Measurements from ENCODE around the gene PPP6R2.

PPP6R2 gene, protein sequence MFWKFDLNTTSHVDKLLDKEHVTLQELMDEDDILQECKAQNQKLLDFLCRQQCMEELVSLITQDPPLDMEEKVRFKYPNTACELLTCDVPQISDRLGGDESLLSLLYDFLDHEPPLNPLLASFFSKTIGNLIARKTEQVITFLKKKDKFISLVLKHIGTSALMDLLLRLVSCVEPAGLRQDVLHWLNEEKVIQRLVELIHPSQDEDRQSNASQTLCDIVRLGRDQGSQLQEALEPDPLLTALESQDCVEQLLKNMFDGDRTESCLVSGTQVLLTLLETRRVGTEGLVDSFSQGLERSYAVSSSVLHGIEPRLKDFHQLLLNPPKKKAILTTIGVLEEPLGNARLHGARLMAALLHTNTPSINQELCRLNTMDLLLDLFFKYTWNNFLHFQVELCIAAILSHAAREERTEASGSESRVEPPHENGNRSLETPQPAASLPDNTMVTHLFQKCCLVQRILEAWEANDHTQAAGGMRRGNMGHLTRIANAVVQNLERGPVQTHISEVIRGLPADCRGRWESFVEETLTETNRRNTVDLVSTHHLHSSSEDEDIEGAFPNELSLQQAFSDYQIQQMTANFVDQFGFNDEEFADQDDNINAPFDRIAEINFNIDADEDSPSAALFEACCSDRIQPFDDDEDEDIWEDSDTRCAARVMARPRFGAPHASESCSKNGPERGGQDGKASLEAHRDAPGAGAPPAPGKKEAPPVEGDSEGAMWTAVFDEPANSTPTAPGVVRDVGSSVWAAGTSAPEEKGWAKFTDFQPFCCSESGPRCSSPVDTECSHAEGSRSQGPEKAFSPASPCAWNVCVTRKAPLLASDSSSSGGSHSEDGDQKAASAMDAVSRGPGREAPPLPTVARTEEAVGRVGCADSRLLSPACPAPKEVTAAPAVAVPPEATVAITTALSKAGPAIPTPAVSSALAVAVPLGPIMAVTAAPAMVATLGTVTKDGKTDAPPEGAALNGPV

DNA sequence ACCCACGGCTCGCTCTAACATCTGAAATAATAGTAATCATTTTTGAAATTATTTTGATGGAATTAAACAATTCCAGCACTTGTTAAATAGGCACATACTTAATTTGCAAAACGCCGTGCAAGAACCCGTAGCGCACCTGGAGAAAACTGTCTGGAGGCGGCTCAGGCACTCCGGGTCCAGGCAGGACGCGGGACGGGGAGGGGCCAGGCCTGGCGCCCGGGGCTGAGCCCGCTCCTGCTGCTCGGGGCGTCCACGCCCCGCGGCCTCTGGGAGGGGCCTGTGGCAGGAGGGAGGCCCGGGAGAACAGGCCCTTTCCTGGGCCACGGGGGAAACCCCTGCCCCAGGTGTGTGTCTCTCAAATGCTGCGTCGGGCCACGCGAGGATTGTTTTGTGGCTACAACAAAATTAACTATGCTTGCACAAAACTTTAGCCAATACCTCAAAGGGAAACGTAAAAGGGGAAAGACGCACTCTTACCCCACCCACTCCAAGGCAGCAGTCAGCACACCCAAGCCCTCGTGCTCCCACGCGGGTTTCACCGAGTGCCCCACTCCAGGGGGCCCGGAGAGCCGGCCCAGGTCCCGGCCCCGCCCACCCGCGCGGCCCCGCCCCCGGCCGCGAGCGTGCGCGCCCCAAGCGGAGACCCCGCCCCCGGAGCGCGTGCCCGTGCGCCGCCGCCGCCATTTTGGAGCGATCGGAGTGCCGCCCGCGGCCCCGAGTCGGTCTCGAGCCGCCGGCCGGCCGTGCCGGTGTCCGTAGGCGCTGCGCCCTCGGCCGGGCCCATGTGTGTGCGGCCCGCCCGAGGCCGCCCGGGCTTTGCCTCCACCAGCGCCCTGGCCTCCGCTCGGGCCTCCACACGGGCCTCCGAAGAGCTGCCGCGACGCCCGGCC, at the start of gene PPP6R2:
Gene PPP6R2 (plus strand): TSS at position 677 of the 890 bp plus-strand sequence. CDS start 50,582 bp downstream, outside the sequence.
- peak; percentile 93 for DNase-seq

GRCh38 chr22:50293441-50294318, 49.4 kb upstream of the PPP6R2 start:
- peak; percentile 76 for DNase-seq

- DNase-seq, result no peak
Observed at GRCh38 chr22:50294319-50294656, 48.8 kb upstream of the PPP6R2 start.

DNA sequence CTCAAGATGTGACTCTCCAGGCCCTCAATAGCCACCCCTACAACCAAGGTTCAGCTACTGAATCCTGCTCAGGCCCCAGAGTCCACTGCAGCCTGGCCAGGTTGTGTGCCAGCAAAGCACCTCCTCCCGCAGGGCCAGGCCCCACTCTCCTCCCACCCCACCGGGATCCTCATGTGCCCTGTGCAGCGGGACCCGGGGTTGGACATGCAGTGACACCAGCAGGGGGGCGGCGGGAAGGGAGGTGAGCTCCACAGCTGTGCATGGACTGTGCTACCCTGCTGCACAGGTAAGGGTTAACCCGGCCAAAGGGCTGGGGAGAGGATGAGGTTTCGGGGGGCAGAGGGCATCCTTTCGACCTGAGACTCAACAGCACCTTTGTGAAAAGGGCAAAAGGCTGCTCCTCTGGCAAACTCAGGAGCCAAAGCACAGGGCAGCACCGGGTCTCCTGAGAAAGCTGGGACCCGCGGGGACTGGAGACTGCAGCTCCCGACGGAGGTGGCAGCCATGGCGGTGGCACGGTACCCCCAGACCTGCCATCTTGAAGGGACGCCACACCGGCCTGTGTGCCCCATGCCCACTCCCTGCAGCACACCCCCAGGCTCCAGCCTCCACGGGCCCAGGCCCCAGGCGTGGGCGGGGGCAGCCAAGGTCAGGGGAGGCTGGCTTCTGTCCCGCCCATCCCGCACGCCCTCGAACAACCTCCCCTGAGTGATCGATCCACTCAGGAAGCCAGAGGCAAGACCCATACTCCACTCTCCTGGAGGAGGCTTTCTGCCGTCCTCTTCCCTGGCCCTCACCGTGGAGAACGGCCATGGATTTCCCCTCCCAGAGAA, 46.3 kb upstream of the PPP6R2 start:
- no peak for DNase-seq

DNA sequence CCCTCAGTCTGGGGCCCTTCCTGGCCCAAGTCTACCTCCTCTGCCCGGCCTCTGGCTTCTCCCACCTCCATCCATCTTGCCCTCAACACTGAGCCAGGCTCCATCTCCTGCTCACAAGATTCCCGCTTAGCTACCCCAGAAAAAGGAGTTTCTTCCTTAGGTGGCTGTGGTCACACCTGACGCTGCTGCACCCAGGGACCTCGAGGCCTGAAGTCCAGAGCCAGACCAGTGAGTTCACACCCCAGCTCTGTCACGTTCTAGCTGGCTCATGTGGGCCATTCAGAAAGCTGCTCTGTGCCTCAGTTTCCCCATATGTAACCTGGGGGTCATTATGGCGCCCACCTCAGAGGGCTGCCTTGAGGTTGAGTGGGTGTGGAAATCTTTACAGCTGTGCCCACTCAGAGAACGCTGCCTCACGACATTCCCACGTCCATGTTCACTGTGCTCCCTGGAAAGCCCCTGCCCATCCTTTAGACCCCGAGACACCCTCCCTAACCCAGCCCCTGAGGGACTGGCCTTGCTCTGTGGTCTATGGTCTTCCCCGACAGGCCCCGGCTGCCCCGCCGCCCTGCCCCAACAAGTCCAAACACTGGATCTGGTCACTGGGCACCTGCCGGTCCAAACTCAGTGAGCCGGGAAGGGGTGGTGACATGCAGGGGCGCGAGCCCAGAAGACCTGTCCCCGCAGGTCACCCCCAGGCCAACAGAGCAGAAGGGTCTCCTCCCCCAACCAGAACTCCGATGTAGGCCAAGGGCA, 45.4 kb upstream of the PPP6R2 start:
- DNase-seq, result no peak

GRCh38 chr22:50298266-50298637, 44.9 kb upstream of the PPP6R2 start:
- no peak for DNase-seq

- DNase-seq, result no peak
Observed at GRCh38 chr22:50298937-50299784, 44.0 kb upstream of the PPP6R2 start.

- no peak for DNase-seq
Observed at GRCh38 chr22:50299785-50300619, 43.1 kb upstream of the PPP6R2 start.

GRCh38 chr22:50300620-50301257, 42.4 kb upstream of the PPP6R2 start:
- DNase-seq, result no peak

DNA sequence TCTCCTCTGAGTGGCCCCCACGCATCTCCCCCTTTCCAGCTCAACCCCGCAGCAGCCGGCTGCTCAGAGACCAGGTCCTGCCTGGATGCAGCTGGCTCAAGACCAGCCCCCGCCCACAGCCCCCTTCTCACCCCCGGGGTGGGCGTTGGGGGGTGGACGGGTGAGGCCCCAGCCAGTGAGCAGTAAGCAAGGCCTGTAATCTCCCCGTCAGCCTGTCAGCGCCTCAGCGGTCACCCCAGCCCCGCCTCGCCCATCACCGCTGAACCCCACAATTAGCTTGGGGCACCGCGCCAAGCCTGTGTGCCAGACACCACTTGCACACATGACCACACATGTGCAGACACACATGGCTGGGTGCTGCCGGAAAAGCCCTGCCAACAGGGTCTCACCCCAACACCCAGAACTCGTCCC, 41.5 kb upstream of the PPP6R2 start:
- peak; percentile 78 for DNase-seq

GRCh38 chr22:50302041-50302541, 41.0 kb upstream of the PPP6R2 start:
- no peak for DNase-seq

DNA sequence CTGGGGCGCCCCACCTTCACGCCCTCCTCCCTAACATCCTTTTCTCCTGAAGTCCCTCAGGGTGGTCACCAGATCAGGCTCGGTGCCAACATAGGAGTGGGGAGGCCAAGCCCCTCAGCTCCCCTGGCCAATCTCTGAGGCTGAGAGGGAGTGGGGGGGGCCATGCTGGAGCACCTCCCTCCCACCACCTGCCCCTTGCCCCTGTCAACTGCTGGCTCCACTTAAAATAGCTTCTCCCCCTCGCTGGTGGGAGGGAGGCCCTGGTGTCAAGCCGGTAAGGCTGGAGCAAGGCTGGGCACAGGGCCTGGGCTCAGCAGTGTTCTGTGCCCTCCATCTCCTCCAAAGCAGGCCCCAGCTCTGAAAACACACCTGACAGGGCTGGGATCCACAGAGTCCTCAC, 40.6 kb upstream of the PPP6R2 start:
- no peak for DNase-seq

DNA sequence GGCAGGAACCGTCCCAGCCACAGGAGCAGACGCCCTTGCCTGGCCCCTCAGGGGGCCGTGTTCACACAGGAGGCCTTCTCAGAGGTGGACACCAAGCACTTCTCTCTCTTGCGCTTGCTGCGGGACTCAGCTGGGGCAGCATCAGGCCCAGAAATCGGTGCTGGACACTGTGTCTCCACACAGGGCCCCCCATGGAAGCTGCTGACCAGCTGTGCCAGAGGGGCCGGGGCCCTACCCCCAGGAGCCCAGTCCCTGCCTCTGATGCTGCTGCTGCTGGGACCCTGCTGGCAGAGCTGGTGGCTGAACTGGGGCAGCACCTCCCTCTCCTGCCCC, 39.6 kb upstream of the PPP6R2 start:
- DNase-seq, result no peak

GRCh38 chr22:50303848-50304527, 39.1 kb upstream of the PPP6R2 start:
- DNase-seq, result no peak

DNA sequence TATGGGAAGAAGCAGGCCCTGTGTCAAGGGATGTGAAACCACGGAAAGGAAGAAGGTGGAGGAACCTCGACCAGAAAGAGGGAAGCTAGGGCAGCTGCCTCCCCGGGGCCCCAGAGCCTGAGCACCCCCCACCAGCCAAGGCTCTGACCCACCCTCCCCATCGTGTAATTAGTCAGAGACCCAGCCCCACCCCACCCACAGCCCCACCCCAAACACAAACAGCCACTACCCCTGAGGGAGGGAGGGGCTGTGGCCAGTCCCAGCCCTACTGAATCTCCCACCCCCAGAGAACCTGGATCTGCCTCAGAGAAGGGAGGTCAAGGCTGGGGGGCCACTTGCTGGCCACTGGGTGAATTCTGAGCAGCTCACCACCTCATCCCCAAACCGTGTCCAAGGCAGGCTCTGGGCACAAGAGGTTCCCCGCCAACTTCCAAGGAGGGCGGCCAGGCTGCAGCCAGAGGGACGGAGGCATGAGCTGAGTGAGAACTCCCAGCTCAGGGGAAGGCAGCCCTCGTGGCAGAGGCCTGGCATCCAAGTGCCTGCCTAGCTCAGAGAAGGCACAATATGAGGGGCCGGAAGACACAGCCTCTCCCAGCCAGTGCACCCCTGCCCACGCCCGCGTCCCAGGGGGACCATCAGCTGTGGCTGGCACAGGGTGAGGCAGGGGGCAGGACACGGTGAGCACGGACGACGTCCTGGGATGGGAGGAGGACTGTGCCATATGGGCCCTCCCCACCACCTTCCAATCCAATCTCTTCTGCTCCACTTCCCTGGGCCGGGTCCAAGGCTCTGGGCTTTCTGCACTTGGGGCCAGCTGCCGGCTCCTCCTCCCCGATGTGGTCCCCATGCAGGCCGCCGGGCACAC, 38.4 kb upstream of the PPP6R2 start:
- DNase-seq, result no peak

DNA sequence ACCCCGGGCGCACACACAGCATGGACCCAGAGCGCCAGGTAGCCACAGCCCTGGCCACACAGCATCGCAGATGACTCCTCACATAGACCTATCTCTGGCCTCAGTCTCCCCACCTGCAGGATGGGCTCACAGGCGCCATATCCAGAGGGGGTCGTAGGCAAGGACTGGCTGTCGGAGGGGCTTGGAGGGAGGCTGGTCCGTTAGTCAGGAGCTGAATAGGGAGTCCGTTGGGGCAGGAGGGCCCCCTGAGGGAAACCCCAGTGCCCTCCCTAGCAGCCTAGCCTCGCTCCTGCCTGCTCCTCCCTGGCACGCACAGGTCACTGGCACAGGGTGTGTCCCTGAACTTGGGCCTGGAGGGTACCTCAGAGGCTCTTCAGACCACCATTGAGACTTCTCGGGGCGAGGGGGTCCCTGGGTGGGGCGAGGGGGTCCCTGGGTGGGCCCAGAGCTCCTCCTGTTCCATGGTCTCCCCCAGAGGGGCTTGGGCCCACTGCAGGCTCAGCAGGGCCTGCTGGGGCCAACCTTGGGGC, 37.7 kb upstream of the PPP6R2 start:
- no peak for DNase-seq
